AG09319 (cell line): ENCODE measurements around the gene TAF10.

Source experiments
- DNase-seq: peaks from one replicate; pipeline ENCODE4 v3.0.0-alpha.2; 2010; ENCODE audit warnings: low read depth; ENCODE audit errors: extremely low read depth
- CTCF ChIP-seq: IDR thresholded peaks from 2 replicates; pipeline ENCODE4 v1.5.1; 2011; ENCODE audit warnings: low read depth, mild to moderate bottlenecking, inconsistent platforms, low read length, moderate library complexity

The TAF10 gene

GRCh38 chr11:6612213-6613041, at the start of gene TAF10:
Gene TAF10 (minus strand): TSS chr11:6612216. CDS start chr11:6612189, 27 bp downstream.
- peak; percentile 48 for TF ChIP-seq CTCF
- peak; percentile 91 for DNase-seq

GRCh38 chr11:6660712-6661111, 48.7 kb upstream of the TAF10 start:
- no peak for DNase-seq
- no peak for TF ChIP-seq CTCF

GRCh38 chr11:6658647-6659046, 46.6 kb upstream of the TAF10 start:
- TF ChIP-seq CTCF = no peak
- DNase-seq = no peak

GRCh38 chr11:6657346-6657745, 45.3 kb upstream of the TAF10 start:
- no peak for DNase-seq
- TF ChIP-seq CTCF = no peak

GRCh38 chr11:6656936-6657335, 44.9 kb upstream of the TAF10 start:
- TF ChIP-seq CTCF = no peak
- no peak for DNase-seq

- no peak for DNase-seq
- TF ChIP-seq CTCF = no peak
Measured at GRCh38 chr11:6656584-6656915, 44.5 kb upstream of the TAF10 start.

GRCh38 chr11:6655790-6656583, 44.0 kb upstream of the TAF10 start, which contains the start of gene DCHS1:
Gene DCHS1 (minus strand): TSS chr11:6655809. CDS start chr11:6641613, 14,196 bp downstream.
- no peak for TF ChIP-seq CTCF

More at GRCh38 chr11:6655790-6656583, 44.0 kb upstream of the TAF10 start, which contains the start of gene DCHS1:
- DNase-seq = no peak
